ENCODE results near the gene MED13L.
"Not testable (repeated sequence)": the region's sequence is repeated elsewhere in the genome, so short reads cannot be mapped to it uniquely, and the experiment has no call there.

Gene MED13L

GRCh38 chr12:116244474-116245090 lies 32.9 kb downstream of the MED13L start:
- no peak for FAIRE-seq

DNA sequence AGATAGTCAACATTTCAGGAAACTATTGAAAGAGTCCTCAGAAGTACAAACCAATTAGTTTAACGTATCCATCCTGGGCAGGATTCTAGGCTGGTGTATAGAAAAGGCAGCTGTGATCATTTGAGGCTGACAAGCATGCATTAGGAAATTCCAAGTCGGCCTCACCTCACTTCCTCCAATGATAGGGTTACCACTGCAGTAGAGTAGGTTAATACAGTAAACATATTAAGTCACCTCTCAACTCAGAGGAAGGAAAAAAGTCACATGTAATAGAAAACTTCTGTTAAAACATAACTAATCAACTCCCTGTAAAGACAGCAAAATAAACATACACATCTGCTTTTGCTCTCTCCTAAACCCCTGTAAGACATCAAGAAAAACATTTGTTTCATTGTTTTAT lies 33.5 kb downstream of the MED13L start:
- FAIRE-seq: no peak

DNA sequence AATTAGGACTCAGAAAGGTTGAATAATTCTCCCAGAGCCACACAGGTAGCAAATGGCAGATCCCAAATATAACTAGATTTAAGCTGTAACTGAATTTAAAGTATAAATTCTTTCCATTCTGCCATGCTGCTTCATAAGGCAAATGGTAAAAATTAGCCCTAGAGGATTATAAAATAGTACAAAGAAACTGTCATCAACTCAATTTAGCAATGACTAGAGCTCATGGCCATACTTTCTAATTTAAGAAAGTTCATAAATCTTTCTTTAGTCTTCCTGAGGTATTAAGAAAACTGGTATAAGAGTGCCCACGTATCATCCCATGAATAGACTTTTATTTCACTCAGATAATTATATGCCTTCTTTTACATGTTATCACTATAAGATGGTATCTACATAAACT lies 34.8 kb downstream of the MED13L start:
- no peak for FAIRE-seq

DNA sequence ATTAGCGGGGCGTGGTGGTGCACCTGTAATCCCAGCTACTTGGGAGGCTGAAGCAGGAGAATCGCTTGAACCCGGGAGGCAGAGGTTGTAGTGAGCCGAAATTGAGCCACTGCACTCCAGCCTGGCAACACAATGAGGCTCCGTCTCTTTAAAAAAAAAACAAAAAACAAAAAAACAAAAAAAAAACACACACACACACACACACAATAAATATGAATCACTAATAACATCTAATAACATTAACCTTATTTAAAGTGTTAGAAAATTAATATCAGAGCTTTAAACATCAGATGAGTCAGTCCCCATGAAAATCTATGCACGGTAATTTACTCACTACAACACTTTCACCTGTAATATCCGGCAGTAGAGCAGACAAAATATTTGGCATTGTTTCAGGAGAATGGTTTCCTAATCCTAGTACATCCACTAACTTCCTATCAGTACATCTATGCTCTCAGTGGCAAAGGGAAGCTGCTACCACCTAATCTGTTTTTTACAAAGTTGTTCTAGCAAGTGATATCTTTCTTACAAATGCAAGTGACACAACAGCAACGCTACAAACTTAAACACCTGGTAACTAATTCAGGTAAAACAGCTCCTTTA lies 36.2 kb downstream of the MED13L start:
- no peak for FAIRE-seq

GRCh38 chr12:116238570-116239119 lies 38.8 kb downstream of the MED13L start:
- FAIRE-seq: not testable (repeated sequence)

DNA sequence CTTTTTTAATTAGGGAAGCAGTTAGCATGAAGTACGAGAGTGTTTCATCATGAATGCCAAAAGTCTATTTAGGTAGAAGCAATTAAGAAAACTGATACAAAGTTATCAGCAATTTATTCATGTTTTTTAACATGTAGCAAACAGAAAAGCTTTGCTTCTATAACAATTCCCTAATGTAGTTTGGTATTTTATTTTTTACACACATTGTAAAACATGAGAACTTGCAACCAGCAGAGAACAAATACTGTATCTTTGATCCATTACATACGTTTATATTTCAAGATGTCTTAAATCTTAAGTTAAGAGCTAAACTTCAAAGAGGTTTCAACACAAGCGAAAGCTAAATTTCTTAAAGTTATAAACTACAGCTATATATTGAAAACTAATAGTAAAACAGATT lies 39.3 kb downstream of the MED13L start:
- no peak for FAIRE-seq

- FAIRE-seq: no peak
Observed at GRCh38 chr12:116236976-116237375, 40.5 kb downstream of the MED13L start.

GRCh38 chr12:116236148-116236731 lies 41.3 kb downstream of the MED13L start:
- peak; percentile 57 for FAIRE-seq

DNA sequence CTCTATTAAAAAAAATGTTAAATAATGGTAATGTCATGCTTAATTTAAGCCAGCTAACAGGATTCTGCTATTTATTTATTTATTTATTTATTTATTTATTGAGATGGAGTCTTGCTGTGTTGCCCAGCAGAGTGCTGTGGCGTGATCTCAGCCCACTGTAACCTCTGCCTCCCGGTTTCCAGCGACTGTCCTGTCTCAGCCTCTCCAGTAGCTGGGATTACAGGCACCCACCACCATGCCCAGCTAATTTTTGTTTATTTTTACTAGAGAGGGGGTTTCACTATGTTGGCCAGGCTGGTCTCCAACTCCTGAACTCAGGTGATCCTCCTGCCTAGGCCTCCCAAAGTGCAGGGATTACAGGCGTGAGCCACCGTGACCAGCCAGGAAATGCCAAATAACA lies 43.3 kb downstream of the MED13L start:
- not testable (repeated sequence) for FAIRE-seq

GRCh38 chr12:116233669-116234068 lies 43.8 kb downstream of the MED13L start:
- no peak for FAIRE-seq

- FAIRE-seq: no peak
Observed at GRCh38 chr12:116227811-116228210, 49.7 kb downstream of the MED13L start.

- no peak for FAIRE-seq
Observed at GRCh38 chr12:116226026-116226425, 51.5 kb downstream of the MED13L start.

GRCh38 chr12:116222358-116222757 lies 55.1 kb downstream of the MED13L start:
- no peak for FAIRE-seq

GRCh38 chr12:116220756-116221155 lies 56.7 kb downstream of the MED13L start:
- FAIRE-seq: peak; percentile 3

DNA sequence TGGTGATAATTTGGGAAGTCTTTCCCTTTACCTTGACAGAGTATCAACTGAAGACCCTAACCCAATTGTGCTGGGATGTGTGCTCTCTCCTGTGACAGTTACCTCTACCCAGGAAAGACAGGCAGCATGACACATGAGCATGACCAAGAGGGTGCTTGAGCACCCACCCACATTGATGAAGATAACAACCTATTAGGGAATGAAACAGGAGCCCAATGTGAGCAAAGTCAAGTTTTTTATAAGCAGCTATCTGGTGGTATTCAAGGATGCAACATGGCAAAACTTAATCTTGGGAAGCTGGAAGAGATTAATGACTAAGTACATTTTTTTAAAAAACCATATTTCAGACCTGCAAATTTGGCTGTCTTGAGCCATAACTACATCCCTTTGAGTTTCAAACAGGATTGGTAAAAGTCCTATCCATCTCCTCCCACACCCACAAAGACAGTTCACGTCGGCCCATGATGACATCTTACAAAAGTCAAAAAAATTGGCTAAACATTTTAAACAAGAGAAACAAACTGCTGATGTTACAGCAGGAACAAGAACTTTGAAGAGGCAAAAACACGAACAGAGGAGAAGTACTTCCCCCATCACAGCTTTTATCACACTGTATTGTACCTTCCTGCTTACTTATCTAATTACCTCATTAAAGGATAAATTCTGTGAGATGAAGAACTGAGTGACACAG lies 60.3 kb downstream of the MED13L start:
- no peak for FAIRE-seq

- FAIRE-seq: no peak
Observed at GRCh38 chr12:116216022-116216756, 61.3 kb downstream of the MED13L start.

- FAIRE-seq: no peak
Observed at GRCh38 chr12:116215023-116215422, 62.5 kb downstream of the MED13L start.

DNA sequence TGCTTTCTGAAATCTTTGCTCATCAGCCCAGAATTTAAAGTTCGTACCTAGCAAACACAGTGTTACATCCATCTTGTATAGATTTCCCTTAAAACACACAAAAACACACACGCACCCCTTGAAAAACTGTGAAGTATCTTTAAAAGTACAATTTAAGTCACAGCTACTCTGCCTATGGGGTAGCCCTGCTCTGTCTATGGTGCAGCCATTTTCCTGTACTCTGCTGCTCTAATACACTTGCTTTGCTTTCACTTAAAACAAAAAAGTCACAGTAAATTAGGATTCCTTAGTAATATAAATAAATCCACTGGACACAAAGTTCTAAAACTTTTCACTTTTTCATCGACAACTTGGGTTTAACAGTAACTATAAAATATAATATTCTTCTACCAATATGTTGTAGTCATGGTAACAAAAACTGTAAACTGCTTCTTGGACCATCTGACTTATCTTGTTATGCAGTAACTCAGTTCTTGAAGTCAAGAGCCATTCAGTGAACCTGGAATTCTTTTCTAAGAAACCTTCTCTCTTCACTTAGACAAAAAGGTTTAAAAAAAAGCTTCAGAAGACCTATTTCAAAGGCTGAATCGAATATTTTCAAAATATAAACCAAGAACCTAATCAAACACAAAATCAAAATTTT lies 63.5 kb downstream of the MED13L start:
- peak; percentile 11 for FAIRE-seq

DNA sequence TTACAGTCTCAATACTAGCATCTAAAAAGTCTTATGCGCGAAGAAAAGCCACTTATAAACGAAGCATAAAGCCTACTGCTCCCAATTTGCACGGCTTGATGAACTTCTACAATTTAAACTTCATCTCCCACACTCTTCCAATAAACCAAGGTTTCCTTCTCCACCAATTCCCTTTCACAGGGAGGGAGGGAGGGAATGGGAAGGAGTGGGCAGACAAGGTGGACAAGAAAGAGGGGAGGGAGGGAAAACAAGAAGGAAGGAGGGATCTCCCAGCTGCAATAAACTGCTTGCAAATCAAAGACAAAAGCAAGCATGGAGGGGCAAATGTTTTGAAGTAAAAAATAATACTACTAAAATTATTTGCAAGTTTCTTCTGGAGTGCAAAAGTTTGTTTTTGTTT lies 64.5 kb downstream of the MED13L start:
- FAIRE-seq: no peak

DNA sequence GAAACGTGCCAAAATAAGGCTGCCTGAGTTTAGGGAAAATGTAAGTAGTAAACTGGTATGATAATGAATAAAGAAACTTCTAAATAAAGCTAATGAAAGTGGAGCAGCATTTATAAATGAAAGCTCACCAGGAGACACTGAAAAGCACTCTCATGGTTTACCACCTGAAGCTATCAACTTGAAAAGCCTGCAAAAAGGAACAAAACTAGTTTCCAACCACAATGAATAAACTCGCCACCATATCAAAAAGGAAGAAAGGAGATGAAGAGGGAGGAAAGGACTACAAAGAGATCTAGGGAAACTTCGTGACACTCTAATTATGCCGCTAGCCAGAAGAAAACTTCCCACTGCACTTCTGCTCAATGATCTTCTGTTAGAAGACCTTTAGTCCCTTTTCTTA lies 66.7 kb downstream of the MED13L start:
- FAIRE-seq: no peak

- FAIRE-seq: no peak
Observed at GRCh38 chr12:116210131-116210530, 67.4 kb downstream of the MED13L start.

- FAIRE-seq: no peak
Observed at GRCh38 chr12:116209503-116209902, 68.0 kb downstream of the MED13L start.

Data from A204.1 (cell line).